ENCODE data around the gene MYO1A. TPM values are rescaled to one million over a fixed set of nuclear protein-coding genes. Genes with fewer than 3 reads are reported as not detected.

The MYO1A gene
- total RNA-seq, 3 donors from 2014 or later = 167 to 444 (median 219) TPM

- DNase-seq (no peak), ATAC-seq (no peak)
- intact Hi-C loops (cut with DNase I, micrococcal nuclease) = no loop called here
- Histone ChIP-seq H3K9me3 (no peaks in the 10 kb centered on the region), H3K36me3 (ENCODE audit: low read depth) (no peaks in the 10 kb centered on the region), H3K4me1 (ENCODE audit: low read depth) (peaks cover 19% of the 10 kb centered on the region), H3K4me3 (no peak overlapping the region)
- TF ChIP-seq CTCF (IDR thresholded peaks at IDR 0.05) = no peak
Observed at GRCh38 chr12:57046947-57047890, 2.7 kb downstream of the MYO1A start.

- intact Hi-C loops (cut with DNase I, micrococcal nuclease) = no loop called here
- DNase-seq = no peak
- TF ChIP-seq CTCF (IDR thresholded peaks at IDR 0.05) = no peak
- ATAC-seq = no peak
- Histone ChIP-seq H3K36me3 (ENCODE audit: low read depth) (no peaks in the 10 kb centered on the region), H3K4me3 (no peak overlapping the region), H3K4me1 (ENCODE audit: low read depth) (peaks cover 18% of the 10 kb centered on the region), H3K9me3 (no peaks in the 10 kb centered on the region)
Observed at GRCh38 chr12:57046086-57046791, 3.7 kb downstream of the MYO1A start.

GRCh38 chr12:57044889-57045288 lies 5.0 kb downstream of the MYO1A start:
- Histone ChIP-seq H3K36me3 (ENCODE audit: low read depth) (no peaks in the 10 kb centered on the region), H3K4me3 (no peak overlapping the region), H3K9me3 (no peaks in the 10 kb centered on the region), H3K4me1 (ENCODE audit: low read depth) (peaks cover 10% of the 10 kb centered on the region)
- DNase-seq (no peak), ATAC-seq (no peak)
- intact Hi-C loops (cut with DNase I, micrococcal nuclease) = no loop called here
- TF ChIP-seq CTCF (IDR thresholded peaks at IDR 0.05) = no peak

GRCh38 chr12:57044468-57044867 lies 5.5 kb downstream of the MYO1A start:
- Histone ChIP-seq H3K9me3 (no peaks in the 10 kb centered on the region), H3K4me1 (ENCODE audit: low read depth) (peaks cover 10% of the 10 kb centered on the region), H3K36me3 (ENCODE audit: low read depth) (no peaks in the 10 kb centered on the region), H3K4me3 (no peak overlapping the region)
- intact Hi-C loops (cut with DNase I, micrococcal nuclease) = no loop called here
- DNase-seq = no peak
- ATAC-seq = no peak
- TF ChIP-seq CTCF (IDR thresholded peaks at IDR 0.05) = no peak

- Histone ChIP-seq H3K9me3 (no peaks in the 10 kb centered on the region), H3K4me3 (no peak overlapping the region), H3K4me1 (ENCODE audit: low read depth) (peaks cover 4% of the 10 kb centered on the region), H3K36me3 (ENCODE audit: low read depth) (peaks cover 12% of the 10 kb centered on the region)
- DNase-seq (no peak), ATAC-seq (no peak)
- intact Hi-C loops (cut with DNase I, micrococcal nuclease) = no loop called here
- TF ChIP-seq CTCF (IDR thresholded peaks at IDR 0.05) = no peak
Observed at GRCh38 chr12:57042695-57043094, 7.2 kb downstream of the MYO1A start.
